ENCODE measurements around the gene STAT3.

DNA sequence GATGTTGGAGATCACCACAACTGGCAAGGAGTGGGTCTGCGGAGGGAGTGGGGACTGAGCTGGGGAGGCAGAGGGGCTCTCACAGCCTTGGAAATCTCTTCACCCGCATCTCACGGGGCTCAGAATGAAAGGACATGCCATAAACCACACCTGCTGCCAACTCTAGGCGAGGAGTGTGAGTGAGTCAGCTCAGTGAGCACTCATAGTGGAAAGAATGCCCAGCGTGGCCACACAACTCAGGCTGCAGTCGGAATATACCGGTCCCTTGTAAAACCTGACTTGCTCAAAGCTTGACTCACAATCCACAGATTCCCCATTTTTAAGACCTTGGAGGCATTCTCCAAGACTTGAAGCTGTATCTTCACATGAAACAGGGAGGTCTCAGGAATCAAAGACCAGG lies 63.2 kb downstream of the STAT3 start:
- TF ChIP-seq CTCF (IDR thresholded peaks at IDR 0.05 in 2 of 3, conservative IDR thresholded peaks at IDR 0.05 in 1 of 3; ENCODE audit: insufficient read depth in 2 of 3, low read depth in 1 of 3, low read length in 3 of 3) (no peak), ARID4B (CRISPR knock-in tag; IDR thresholded peaks at IDR 0.05) (no peak)
